GM18502 (cell line): ENCODE measurements around the gene TANGO2.

ENCODE experiments used
- ATAC-seq: cut with Tn5 transposase; IDR thresholded peaks from one replicate; pipeline ENCODE4 v1.9.1; 2021; ENCODE audit warnings: mild to moderate bottlenecking; ENCODE audit not compliant: unreplicated experiment, poor library complexity

TANGO2 gene

DNA sequence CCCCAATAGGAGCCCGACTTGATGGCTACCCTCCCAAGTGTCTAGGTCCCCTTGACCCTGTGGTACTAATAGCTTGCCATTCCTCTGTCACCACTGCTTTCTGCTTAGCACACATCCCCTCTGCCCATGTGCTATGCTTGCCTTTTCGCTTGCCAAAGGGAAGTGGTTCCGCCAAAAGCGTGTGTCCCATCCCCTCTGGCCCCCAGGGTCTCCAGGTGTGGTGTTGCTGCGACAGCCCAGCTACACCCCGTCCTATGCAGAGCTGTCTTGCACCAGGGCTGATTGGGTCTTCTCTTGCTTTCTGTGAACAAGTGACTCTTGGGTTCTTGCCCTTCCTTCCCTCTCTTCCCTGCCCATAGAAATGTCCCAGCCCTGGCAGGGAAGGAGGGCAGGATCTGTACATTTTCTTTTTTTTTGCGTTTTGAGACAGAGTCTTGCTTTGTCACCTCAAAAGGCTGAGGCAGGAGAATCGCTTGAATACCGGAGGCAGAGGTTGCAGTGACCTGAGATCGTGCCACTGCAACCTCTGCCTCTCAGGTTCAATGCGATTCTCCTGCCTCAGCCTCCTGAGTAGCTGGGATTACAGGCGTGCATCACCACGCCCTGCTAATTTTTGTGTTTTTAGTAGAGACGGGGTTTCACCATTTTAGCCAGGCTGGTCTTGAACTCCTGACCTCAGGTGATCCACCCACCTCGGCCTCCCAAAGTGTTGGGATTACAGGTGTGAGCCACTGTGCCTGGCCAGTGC lies 3.9 kb downstream of the TANGO2 start:
- no peak for ATAC-seq

DNA sequence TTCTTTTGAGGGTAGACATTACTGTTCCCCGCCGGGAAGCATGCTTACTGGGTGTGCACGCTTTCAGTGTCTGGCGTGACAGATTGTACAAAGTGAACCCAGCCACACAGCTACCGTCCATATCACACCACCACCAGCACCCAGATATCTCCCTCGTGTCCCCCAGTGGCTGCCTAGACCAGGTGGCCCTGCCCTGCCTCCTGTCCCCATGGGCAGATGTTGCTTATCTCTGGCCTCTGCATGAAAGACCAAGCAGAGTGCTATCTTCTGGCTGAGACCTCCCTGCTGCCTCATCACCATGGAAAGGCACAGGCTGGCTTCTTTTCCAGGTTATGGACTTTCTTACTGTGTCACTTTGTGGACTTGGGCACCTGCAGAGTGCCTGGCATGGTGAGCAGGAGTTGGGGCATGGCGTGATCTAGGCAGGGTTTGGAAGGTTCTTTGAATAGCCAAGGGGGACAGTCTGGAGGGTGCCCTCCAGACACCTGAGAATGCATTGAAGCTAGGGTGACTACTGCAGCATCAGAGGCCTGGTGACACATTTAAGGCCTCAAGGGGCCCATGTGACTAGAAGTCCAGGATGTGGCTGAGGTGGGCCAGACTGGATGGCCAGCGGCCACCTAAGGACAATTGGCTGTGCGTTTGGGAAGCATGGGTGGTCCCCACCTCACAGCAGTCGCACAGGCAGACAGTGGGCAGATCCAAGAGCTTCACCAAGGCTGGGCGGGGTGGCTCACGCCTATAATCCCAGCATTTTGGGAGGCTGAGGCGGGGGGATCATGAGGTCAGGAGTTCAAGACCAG lies 4.7 kb downstream of the TANGO2 start:
- ATAC-seq: no peak

DNA sequence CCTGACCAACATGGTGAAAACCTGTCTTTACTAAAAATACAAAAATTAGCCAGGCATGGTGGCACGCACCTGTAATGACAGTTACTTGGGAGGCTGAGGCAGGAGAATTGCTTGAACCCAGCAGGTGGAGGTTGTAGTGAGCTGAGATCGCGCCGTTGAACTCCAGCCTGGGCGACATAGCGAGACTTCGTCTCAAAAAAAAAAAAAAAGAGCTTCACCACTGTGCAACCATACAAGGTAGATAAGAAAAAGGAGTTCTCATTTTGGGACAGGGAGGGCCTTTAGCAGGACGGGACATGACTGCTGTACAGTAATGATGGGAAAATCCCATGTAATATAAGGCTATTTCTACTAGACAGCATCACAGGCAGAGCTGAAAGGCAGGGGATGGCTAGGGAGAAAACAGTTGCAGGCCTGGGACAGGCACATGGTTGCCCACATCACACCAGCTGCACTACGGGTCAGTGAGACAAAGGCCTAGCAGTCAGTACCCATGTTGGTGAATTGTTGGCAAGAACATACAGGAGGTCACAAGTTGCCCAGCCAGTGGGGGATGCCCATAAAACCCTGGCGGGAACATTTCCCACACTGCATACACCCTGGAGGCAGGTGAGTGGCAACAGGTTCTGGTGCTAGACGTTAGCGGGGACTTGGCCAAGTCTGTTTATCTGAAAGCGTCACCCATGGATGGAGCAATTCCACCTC lies 5.4 kb downstream of the TANGO2 start:
- ATAC-seq: no peak

DNA sequence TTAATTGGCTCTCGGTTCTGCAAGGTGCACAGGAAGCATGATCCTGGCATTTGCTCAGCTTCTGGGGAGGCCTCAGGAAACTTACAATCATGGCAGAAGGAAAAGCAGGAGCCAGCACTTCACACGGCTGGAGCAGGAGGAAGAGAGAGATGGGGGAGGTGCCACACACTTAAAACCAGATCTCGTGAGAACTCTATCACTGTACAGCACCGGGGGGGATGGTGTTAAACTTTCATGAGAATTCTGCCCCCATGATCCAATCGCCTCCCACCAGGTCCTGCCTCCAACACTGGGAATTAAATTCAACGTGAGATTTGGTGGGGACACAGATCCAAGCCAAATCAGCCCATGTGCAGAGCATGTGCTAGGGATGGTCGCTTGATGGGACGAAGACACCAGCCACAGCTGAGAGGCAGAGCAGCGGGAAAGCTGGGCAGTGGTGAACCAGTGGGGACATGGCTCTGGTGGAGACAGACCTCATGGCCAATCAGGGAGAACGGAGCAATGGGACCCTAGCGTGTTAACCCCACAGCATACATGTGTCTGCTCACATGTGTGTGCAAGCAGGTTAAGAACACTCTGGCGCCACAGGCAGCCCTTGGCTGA lies 6.2 kb downstream of the TANGO2 start:
- ATAC-seq: no peak

DNA sequence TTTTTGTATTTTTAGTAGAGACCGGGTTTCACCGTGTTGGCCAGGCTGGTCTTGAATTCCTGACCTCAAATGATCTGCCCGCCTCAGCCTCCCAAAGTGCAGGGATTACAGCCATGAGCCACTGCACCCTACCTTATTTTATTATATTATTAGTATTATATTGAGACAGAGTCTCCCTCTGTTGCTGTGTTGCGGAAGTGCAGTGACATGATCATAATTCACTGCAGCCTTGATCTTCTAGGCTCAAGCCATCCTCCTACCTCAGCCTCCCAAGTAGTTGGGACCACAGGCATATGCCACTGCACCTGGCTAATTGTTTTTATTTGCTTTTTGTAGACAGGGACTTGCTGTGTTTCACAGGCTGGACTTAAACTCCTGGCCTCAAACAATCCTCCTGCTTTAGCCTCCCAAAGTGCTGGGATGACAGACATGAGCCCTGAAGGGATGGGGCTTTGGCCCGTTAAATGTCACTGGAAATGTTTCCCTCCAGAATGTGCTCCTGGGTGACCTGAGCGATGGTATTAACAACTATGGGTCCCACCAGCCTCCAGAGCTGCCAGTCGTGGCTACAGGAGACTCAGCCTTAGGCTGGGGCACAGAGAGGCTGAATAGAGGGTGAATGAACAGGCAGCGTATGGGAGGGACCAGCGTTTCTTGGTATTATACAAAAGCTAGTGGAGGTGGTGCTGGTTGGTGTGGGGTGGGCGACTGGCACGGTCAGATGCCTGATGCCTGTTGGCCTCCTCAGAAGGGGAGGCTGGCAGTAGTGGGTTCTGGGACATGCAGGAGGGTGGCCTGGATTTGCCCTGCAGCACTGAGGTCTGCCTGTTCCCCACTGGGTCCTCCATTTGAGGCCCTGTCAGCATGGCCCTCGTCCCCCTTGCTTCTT lies 7.3 kb downstream of the TANGO2 start:
- no peak for ATAC-seq

DNA sequence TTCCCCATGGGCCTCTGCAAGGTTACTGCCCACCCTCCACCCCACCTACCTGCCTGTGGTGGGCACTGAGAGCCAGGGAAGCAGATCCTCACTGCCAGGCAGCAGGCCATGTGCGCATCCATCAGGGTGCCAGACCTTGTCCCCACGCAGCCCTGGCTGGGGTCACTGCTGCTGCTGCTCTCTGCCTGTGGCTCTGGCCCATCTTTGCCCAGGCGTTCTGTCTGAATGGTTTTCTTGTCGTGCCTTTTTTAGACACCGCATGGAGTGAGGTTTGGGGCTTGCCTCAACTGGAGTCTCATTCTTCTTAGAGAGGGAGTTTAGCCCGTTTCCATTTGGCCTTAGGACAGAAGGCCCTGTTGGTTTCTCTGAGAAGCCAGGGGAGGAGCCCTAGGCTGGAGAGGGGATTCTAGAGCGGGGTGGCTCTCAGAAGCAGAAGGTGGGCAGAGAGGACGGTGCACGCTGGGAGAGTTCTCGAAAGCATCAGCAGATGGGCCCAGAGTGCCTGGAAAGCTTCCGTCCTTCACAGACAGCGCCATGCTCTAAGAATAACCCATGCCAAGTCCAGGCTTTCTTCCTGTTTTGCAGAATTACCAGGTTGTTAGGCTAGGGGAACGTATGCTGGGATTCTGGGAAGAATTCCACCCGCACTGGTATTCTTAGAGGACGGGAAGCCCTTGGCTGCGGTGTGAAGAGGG lies 8.1 kb downstream of the TANGO2 start:
- no peak for ATAC-seq

DNA sequence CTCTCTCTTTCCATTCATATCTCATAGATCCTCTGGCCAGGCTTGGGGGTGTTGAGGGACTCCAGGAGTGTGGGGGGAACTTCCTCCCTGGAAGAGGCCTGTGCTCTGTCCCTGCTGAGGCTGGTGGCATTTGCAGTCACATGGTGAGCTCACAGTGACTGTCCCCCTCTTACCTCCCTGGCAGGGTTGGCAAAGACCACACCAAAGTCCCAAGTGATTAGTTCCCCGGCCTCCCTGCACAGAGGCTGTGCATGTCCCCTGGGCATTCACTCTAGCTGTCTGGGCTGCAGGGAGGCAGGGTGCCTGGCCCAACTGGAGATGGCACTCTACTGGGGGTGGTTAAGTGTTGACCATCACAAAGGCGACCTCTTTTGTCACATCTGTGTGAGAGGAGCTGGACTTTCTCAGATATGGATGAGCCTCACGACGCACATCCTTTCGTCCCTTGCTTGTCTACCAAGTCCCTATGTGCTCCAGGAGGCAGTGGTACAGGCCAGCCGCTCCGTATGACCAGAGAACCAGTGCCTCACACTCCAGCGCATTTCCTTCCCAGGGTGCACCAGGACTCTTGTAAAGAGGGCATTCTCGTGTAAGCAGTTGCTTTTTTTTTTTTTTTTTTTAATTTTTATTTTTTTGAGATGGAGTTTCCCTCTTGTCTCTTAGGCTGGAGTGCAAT lies 8.8 kb downstream of the TANGO2 start:
- ATAC-seq: no peak

DNA sequence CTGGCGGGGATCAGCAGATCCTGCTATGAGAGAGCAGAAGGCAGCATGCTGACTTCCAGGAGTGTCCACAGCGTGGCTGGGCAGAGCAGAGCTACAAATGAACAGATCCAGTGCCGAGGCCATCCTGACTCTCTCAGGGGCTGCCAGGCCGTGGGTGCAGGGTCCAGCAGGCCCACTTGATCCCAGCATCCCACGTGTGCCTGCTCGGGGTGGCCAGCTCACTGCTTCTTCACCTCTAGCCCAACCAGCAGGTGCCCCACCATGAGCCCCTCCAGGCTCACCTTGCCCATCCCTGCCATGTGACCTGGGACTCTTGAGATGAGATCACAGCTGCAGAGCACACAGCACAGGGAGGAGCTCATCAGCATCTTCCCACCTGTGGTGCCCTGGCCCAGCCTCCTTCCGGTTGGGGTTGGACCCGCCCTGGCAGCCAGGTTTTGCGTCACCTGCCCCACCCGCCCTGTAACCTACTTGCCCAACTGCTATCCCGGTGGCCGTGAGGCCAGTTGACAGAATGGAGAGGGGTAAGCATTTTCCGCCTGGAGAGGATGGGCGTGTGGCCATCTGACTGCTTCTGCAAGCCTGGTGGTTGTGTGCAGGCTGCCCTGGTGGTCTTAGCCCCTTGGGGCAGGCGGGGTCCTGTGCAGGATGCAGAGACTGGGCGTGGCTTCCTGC lies 11.0 kb downstream of the TANGO2 start:
- ATAC-seq: no peak

DNA sequence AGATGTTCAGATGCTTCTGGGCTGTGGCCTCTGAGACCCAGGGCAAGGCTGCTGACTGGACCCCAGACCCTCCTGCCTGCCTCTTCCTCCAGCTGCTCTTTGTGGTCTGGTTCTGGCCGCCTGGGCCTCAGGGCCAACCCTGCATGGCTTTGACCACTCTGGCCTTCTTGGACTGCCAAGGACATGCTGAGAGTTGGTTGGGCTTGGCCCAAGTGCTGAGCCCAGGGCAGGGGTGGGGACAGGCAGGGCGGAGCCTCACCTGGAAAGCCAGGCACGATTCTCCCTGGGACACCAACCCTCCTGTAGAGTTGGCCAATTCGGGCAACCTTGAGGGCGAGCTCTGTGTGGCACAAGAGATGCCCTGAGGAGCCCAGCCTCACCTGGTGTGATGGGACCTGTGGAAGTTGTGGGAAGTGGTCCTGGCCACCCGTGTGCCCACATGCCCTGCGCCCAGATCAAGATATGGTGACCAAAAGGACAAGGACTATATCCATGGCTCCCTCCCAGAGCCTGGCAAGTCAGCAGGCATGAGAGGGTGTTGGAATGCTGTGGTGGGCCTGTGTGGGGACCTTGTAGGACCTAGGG lies 11.6 kb downstream of the TANGO2 start:
- ATAC-seq: no peak

DNA sequence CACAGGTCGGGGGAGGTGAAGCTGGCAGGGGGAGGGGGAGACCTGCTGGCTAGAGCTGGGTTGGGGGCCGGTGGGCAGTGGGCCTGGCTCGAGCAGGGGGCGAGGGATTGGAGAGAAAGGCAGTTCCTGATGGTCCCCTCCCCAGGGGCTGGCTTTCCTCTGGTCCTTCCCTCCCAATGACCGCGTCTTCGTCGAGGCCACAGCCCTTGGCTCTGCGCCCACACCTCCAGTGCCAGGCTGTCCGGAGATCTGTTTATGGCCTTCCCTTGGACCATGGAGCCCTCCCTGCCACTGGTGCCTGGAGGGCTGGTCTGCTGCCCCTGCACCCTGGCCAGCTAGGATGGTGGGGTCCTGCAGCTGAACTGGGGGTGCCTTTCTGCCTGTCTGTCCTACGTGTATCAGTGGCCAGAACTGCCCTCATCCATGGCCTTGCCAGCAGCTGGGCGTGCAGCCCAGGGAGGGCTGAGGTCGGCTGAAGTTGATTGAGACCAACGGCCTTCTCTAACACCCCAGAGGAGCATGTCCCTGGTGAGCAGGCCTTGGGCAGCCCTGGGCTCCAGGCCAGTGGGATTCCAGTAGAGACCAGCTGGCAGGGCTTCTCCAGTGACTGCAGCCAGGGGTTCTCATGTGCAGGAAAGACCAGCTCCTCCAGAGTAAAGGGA lies 12.3 kb downstream of the TANGO2 start:
- ATAC-seq: no peak

DNA sequence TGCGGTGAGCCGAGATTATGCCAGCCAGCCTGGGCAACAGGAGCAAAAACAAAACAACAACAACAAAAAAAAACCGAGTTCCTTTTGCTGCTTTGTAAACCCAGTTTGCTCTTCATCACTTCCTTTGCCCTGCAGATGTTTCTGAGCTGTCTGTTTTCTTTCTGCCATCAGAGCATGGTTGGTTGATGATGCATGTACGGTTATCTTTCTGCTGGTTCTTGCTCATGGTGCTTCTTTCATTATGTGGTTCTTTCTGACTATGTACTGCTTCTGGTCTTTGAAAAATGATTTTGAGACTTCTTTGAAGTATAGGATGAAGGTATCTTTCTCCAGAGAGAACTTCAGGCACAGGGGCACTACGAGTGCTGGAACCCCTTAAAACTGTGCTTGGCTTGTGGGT lies 13.2 kb downstream of the TANGO2 start:
- ATAC-seq: no peak

DNA sequence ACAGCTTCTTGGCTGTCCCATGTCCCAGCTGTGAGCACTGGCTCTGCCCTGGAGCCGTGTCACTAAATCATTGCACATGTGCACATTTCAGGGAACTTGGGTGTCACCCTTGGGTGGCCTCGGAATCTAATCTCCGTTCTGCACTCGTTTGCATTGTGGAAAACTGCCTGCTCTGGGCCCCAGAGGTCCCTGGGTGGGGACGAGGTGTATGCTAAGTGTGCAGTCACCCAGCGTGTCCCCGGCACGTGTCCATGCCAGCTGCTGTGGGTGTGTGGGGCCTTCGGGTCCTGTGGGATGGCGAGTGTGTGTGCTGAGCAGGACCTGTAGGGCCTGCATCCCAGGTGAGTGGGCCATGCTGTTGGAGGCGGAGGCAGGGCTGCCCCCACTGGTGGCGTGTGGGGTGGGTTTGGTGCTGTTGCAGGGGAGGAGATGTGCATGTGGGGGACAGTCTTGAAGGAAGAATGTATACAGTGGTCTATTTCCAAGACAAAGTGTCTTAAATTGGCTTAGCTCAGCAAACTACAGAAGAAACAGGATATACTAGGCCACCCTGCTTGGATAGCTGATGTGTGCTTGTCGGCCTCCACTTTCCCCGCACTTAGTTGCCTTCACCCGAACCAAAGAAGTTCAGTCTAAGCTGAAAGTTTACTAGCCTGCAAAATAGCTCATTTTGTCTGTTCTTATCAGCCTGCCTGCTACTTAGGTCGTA lies 14.6 kb downstream of the TANGO2 start:
- no peak for ATAC-seq

DNA sequence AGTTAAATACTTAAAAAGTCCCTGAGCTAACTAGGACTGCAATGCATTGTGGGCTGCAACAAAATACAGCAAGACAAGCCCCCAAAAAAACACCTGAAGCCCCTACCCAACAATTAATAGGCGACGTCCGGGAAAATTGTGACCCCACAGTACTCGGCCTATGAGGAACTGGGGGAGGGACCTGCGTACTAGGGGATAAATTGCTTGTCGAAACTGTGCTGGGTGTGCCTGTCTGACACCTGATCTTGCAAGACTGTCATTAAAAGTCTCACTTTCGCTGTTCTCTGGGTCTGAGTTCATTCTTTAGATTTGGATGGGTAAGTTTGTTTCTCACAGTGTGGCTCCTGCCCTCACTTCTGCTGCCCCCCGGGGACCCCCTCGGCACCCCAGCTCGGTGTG lies 15.2 kb downstream of the TANGO2 start:
- no peak for ATAC-seq

DNA sequence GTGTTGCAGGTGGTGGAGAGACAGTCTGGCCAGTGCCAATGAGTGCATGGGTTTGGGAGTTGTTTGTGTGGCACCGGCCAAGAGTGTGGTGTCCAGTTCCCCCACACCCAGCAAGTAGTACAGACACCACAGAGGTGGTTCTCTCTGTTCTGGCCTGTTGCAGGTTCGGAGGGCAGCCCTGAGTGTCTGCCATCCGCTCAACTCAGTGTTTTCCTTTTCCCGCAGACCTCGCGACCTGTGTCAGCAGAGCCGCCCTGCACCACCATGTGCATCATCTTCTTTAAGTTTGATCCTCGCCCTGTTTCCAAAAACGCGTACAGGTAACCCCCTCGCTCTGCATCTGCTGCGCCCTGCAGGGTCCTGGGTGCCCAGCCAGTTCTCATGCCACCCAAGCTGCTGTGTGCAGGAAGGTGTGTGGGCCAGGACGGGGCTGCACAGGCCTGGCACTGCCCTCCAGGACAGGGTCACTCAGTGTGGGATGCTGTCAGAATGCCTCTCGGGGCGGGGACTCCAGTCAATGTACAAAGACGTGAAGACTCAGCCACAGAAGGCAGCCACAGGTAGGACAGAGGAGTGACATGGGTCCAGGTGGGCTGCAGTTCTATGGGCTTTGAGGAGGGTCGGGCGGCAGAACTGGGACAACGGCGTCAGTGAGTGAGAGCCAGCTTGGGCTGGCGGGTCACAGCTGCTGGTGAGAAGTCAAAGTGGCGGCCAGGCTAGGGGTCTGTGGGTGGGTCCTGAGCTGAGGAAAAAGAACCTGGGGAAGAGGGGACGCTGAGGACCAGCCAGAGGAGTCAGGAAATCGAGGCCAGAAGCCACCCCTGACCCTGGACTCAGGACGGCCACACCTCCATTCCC lies 15.9 kb downstream of the TANGO2 start:
- no peak for ATAC-seq

DNA sequence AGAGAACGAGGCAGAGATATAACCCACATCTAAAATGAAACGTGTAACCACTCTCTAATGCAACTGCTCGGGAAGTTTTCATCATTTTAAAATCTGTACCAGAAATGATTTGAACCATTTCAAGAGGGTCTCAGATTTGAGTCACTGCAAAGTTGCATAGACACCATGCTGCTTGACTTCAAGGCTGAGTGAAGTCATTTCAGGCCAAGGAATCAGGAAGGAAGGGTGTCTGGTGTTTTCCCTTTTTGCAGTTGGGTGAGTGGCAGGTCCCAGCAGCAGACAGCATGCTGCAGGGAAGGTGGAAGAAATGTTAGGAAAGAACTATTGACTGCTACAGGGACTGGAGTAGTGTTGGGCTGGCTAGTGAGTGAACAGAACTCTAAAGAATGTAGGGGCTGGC lies 16.5 kb downstream of the TANGO2 start:
- no peak for ATAC-seq

DNA sequence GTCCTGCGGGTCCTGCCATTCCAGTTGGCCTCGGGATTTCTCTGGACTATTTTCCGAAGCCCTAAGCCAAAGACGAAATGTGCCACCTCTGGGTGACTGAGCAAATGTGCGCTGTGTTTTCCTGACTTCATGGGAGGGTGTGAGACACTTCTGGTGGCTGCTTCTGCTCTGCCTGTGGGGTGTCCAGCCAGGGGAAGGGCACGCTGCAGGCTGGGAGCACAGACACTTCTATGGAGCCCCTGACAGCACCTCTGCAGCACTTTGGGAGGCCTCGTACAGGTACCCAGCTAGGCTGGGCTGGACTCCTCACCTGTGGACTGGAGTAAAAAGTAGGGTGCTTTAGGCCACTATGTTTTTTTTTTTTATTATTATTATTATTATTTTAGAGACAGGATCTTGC lies 17.7 kb downstream of the TANGO2 start:
- ATAC-seq: no peak
